ENCODE measurements around the gene ABLIM3. TPM values are rescaled to one million over a fixed set of nuclear protein-coding genes. Genes with fewer than 3 reads are reported as not detected.

Gene ABLIM3
- total and polyA plus RNA-seq, 11 donors, result 43.2 to 175 (median 97.8) TPM

- TF ChIP-seq POLR2A (IDR thresholded peaks at IDR 0.05) (no peak), CTCF (IDR thresholded peaks at IDR 0.05) (no peak)
- intact Hi-C loops (cut with DNase I), result no loop called here
- Histone ChIP-seq H3K27ac (no peak overlapping the region), H3K4me3 (no peak overlapping the region), H3K4me1 (no peaks in the 10 kb centered on the region), H3K9me3 (peaks cover 0 to 62% (median 27%) of the 10 kb centered on the region in 12 donors), H3K36me3 (no peaks in the 10 kb centered on the region), H3K27me3 (no peaks in the 10 kb centered on the region)
- no peak for ATAC-seq
- DNase-seq, result no peak
Measured at GRCh38 chr5:149100331-149100730, 41.0 kb upstream of the ABLIM3 start.

- Histone ChIP-seq H3K27me3 (no peaks in the 10 kb centered on the region), H3K9me3 (no peaks in the 10 kb centered on the region), H3K4me1 (no peaks in the 10 kb centered on the region), H3K4me3 (no peak overlapping the region), H3K36me3 (no peaks in the 10 kb centered on the region), H3K27ac (no peak overlapping the region)
- WGBS, 4 donors, result 90 to 96% (median 94%) methylated on average over 2 of the region's 2 CpGs
- ATAC-seq (no peak), DNase-seq (no peak)
- TF ChIP-seq POLR2A (IDR thresholded peaks at IDR 0.05) (no peak), CTCF (IDR thresholded peaks at IDR 0.05) (no peak)
- intact Hi-C loops (cut with DNase I), result no loop called here
Measured at GRCh38 chr5:149108651-149109280, 32.5 kb upstream of the ABLIM3 start.

GRCh38 chr5:149110406-149110805 is 30.9 kb upstream of the ABLIM3 start:
- intact Hi-C loops (cut with DNase I), result loop anchor here in 9 of 10 donors (5.0 to 10.0 kb wide), 11 partner anchors 46 to 936 kb away; partner anchors contain the start of genes SH3TC2 (in 4 of the 9) and ADRB2 (in 2 of the 9)
- Histone ChIP-seq H3K9me3 (no peaks in the 10 kb centered on the region), H3K27me3 (no peaks in the 10 kb centered on the region), H3K4me3 (no peak overlapping the region), H3K4me1 (peaks cover 0 to 10% (median 4%) of the 10 kb centered on the region in 12 donors), H3K27ac (no peak overlapping the region), H3K36me3 (no peaks in the 10 kb centered on the region)
- DNase-seq (no peak), ATAC-seq (no peak)
- no peak for TF ChIP-seq POLR2A (IDR thresholded peaks at IDR 0.05)
- TF ChIP-seq CTCF (IDR thresholded peaks at IDR 0.05), result no peak
- WGBS, 4 donors, result 91 to 93% (median 92%) methylated on average over 4 of the region's 4 CpGs

- no peak for TF ChIP-seq POLR2A (IDR thresholded peaks at IDR 0.05)
- TF ChIP-seq CTCF (IDR thresholded peaks at IDR 0.05), result no peak
- Histone ChIP-seq H3K9me3 (no peaks in the 10 kb centered on the region), H3K27me3 (no peaks in the 10 kb centered on the region), H3K36me3 (no peaks in the 10 kb centered on the region), H3K4me3 (no peak overlapping the region), H3K4me1 (peaks cover 0 to 10% (median 4%) of the 10 kb centered on the region in 12 donors), H3K27ac (no peak overlapping the region)
- ATAC-seq (no peak), DNase-seq (no peak)
- intact Hi-C loops (cut with DNase I), result loop anchor here (1.0 to 10.0 kb wide), 15 partner anchors 49 to 939 kb away; partner anchors contain the start of genes SH3TC2 (in 4 of the 10) and ADRB2 (in 2 of the 10)
- 85 to 92% (median 88%) methylated on average over 2 of the region's 2 CpGs for WGBS, 4 donors
Measured at GRCh38 chr5:149113669-149114068, 27.6 kb upstream of the ABLIM3 start.
